Measurements from ENCODE around the gene SIRT5. TPM values are rescaled to one million over a fixed set of nuclear protein-coding genes. Genes with fewer than 3 reads are reported as not detected.

Gene SIRT5
- total and polyA plus RNA-seq, 2 experiments from 2014 or later = 9.8 to 13.1 TPM

GRCh38 chr6:13641315-13641714, 66.9 kb downstream of the SIRT5 start (continued):
- TF ChIP-seq, protein P1, sequence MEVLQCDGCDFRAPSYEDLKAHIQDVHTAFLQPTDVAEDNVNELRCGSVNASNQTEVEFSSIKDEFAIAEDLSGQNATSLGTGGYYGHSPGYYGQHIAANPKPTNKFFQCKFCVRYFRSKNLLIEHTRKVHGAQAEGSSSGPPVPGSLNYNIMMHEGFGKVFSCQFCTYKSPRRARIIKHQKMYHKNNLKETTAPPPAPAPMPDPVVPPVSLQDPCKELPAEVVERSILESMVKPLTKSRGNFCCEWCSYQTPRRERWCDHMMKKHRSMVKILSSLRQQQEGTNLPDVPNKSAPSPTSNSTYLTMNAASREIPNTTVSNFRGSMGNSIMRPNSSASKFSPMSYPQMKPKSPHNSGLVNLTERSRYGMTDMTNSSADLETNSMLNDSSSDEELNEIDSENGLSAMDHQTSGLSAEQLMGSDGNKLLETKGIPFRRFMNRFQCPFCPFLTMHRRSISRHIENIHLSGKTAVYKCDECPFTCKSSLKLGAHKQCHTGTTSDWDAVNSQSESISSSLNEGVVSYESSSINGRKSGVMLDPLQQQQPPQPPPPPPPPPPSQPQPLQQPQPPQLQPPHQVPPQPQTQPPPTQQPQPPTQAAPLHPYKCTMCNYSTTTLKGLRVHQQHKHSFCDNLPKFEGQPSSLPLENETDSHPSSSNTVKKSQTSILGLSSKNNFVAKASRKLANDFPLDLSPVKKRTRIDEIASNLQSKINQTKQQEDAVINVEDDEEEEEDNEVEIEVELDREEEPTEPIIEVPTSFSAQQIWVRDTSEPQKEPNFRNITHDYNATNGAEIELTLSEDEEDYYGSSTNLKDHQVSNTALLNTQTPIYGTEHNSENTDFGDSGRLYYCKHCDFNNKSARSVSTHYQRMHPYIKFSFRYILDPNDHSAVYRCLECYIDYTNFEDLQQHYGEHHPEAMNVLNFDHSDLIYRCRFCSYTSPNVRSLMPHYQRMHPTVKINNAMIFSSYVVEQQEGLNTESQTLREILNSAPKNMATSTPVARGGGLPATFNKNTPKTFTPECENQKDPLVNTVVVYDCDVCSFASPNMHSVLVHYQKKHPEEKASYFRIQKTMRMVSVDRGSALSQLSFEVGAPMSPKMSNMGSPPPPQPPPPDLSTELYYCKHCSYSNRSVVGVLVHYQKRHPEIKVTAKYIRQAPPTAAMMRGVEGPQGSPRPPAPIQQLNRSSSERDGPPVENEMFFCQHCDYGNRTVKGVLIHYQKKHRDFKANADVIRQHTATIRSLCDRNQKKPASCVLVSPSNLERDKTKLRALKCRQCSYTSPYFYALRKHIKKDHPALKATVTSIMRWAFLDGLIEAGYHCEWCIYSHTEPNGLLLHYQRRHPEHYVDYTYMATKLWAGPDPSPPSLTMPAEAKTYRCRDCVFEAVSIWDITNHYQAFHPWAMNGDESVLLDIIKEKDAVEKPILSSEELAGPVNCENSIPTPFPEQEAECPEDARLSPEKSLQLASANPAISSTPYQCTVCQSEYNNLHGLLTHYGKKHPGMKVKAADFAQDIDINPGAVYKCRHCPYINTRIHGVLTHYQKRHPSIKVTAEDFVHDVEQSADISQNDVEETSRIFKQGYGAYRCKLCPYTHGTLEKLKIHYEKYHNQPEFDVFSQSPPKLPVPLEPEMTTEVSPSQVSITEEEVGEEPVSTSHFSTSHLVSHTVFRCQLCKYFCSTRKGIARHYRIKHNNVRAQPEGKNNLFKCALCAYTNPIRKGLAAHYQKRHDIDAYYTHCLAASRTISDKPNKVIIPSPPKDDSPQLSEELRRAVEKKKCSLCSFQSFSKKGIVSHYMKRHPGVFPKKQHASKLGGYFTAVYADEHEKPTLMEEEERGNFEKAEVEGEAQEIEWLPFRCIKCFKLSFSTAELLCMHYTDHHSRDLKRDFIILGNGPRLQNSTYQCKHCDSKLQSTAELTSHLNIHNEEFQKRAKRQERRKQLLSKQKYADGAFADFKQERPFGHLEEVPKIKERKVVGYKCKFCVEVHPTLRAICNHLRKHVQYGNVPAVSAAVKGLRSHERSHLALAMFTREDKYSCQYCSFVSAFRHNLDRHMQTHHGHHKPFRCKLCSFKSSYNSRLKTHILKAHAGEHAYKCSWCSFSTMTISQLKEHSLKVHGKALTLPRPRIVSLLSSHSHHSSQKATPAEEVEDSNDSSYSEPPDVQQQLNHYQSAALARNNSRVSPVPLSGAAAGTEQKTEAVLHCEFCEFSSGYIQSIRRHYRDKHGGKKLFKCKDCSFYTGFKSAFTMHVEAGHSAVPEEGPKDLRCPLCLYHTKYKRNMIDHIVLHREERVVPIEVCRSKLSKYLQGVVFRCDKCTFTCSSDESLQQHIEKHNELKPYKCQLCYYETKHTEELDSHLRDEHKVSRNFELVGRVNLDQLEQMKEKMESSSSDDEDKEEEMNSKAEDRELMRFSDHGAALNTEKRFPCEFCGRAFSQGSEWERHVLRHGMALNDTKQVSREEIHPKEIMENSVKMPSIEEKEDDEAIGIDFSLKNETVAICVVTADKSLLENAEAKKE (CRISPR knock-in tag; IDR thresholded peaks at IDR 0.05) = no peak
- TF ChIP-seq CTCF (conservative IDR thresholded peaks at IDR 0.05; ENCODE audit: low read depth in 2 of 2) (no peak), ZNF331 (CRISPR knock-in tag; IDR thresholded peaks at IDR 0.05; ENCODE audit: low read depth) (no peak), EZH2phosphoT487 (IDR thresholded peaks at IDR 0.05; ENCODE audit: unreplicated experiment) (no peak), STAT1 (IDR thresholded peaks at IDR 0.05; ENCODE audit: unreplicated experiment) (no peak), NANOG (IDR thresholded peaks at IDR 0.05; ENCODE audit: borderline replicate concordance) (no peak)
- TF ChIP-seq, protein P2, sequence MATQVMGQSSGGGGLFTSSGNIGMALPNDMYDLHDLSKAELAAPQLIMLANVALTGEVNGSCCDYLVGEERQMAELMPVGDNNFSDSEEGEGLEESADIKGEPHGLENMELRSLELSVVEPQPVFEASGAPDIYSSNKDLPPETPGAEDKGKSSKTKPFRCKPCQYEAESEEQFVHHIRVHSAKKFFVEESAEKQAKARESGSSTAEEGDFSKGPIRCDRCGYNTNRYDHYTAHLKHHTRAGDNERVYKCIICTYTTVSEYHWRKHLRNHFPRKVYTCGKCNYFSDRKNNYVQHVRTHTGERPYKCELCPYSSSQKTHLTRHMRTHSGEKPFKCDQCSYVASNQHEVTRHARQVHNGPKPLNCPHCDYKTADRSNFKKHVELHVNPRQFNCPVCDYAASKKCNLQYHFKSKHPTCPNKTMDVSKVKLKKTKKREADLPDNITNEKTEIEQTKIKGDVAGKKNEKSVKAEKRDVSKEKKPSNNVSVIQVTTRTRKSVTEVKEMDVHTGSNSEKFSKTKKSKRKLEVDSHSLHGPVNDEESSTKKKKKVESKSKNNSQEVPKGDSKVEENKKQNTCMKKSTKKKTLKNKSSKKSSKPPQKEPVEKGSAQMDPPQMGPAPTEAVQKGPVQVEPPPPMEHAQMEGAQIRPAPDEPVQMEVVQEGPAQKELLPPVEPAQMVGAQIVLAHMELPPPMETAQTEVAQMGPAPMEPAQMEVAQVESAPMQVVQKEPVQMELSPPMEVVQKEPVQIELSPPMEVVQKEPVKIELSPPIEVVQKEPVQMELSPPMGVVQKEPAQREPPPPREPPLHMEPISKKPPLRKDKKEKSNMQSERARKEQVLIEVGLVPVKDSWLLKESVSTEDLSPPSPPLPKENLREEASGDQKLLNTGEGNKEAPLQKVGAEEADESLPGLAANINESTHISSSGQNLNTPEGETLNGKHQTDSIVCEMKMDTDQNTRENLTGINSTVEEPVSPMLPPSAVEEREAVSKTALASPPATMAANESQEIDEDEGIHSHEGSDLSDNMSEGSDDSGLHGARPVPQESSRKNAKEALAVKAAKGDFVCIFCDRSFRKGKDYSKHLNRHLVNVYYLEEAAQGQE (IDR thresholded peaks at IDR 0.05; ENCODE audit: unreplicated experiment) = no peak

Measured in GM23338 (cell line).